PC-3 (cell line): ENCODE measurements around the gene DPF3. TPM values are rescaled to one million over a fixed set of nuclear protein-coding genes. Genes with fewer than 3 reads are reported as not detected.

Experiments
- ATAC-seq: fragments of 200-7000 bp; cut with Tn5 transposase; 2 replicates; pipeline ENCODE4 v1.9.1; 2020; ENCODE audit warnings: mild to moderate bottlenecking, moderate library complexity
- BruUV-seq: library from RNA; stranded (reverse); fragments of 400-500 nt; replicated peaks from 2 replicates; lab custom pipeline; 2021; lab: Mats Ljungman, UMichigan
- CTCF ChIA-PET: fragments of 300-600 bp; sonication (Branson Sonifier 250); formaldehyde crosslinking; loops from one replicate; lab custom pipeline; 2022; ENCODE audit warnings: antibody characterized with exemption; lab: Charles Lee
- POLR2A ChIA-PET: fragments of 300-600 bp; sonication (Branson Sonifier 250); formaldehyde crosslinking; loops from one replicate; lab custom pipeline; 2022; ENCODE audit warnings: antibody characterized with exemption; ENCODE audit not compliant: unreplicated experiment; lab: Charles Lee
- DNase-seq: peaks from one replicate; pipeline ENCODE4 v3.0.0-alpha.2; 2015
- H2AFZ ChIP-seq: fragments of 300-600 bp; sonication (generic); 2 replicates; pipeline ENCODE4 v1.6.0; 2016; ENCODE audit warnings: antibody characterized with exemption, low read length
- H3F3A ChIP-seq: fragments of 300-600 bp; sonication (generic); one replicate; pipeline ENCODE4 v1.6.0; 2017; ENCODE audit warnings: antibody characterized with exemption, low read length, control low read depth, mild to moderate bottlenecking; ENCODE audit not compliant: unreplicated experiment
- H3K27ac ChIP-seq: fragments of 300-600 bp; sonication (generic); 2 replicates; pipeline ENCODE4 v1.5.1; 2016; ENCODE audit warnings: mild to moderate bottlenecking, low read length
- H3K27me3 ChIP-seq: fragments of 300-600 bp; sonication (generic); 2 replicates; pipeline ENCODE4 v1.6.1; 2016; ENCODE audit warnings: low read length, mixed read lengths
- H3K36me3 ChIP-seq: fragments of 300-600 bp; sonication (generic); 2 replicates; pipeline ENCODE4 v1.6.1; 2016; ENCODE audit warnings: low read depth, mixed run types, low read length, mixed read lengths
- H3K4me1 ChIP-seq: fragments of 300-600 bp; sonication (generic); 2 replicates; pipeline ENCODE4 v1.5.1; 2016; ENCODE audit warnings: low read length; ENCODE audit not compliant: insufficient read depth
- H3K4me2 ChIP-seq: fragments of 300-600 bp; sonication (generic); 2 replicates; pipeline ENCODE4 v1.6.0; 2016; ENCODE audit warnings: low read length
- H3K4me3 ChIP-seq: fragments of 300-600 bp; sonication (generic); 2 replicates; pipeline ENCODE4 v1.5.1; 2016; ENCODE audit warnings: mild to moderate bottlenecking, low read length, mixed read lengths
- H3K79me2 ChIP-seq: fragments of 300-600 bp; sonication (generic); 2 replicates; pipeline ENCODE4 v1.6.1; 2017; ENCODE audit warnings: low read length, mixed read lengths
- H3K9ac ChIP-seq: fragments of 300-600 bp; sonication (generic); 2 replicates; pipeline ENCODE4 v1.6.0; 2016; ENCODE audit warnings: mild to moderate bottlenecking, low read length
- H3K9me2 ChIP-seq: fragments of 300-600 bp; sonication (generic); replicated peaks from 2 replicates; pipeline ENCODE4 v1.6.1; 2016; ENCODE audit warnings: mixed run types, low read length, mixed read lengths
- H3K9me3 ChIP-seq: fragments of 300-600 bp; sonication (generic); 2 replicates; pipeline ENCODE4 v1.6.1; 2016; ENCODE audit warnings: low read length, mixed read lengths
- H4K20me1 ChIP-seq: fragments of 300-600 bp; sonication (generic); 2 replicates; pipeline ENCODE4 v1.6.1; 2016; ENCODE audit warnings: low read length, mixed read lengths
- CTCF ChIP-seq: fragments of 300-600 bp; sonication (generic); conservative IDR thresholded peaks from 2 replicates; pipeline ENCODE4 v1.5.1; 2017; ENCODE audit warnings: antibody characterized with exemption, low read depth, mild to moderate bottlenecking, low read length
- EZH2 ChIP-seq: fragments of 300-600 bp; sonication (generic); IDR thresholded peaks from one replicate; pipeline ENCODE4 v1.6.1; 2017; ENCODE audit warnings: antibody characterized with exemption, mild to moderate bottlenecking, low read length; ENCODE audit not compliant: unreplicated experiment
- EZH2phosphoT487 ChIP-seq: fragments of 300-600 bp; sonication (generic); IDR thresholded peaks from 2 replicates; pipeline ENCODE4 v1.6.1; 2018; ENCODE audit warnings: mild to moderate bottlenecking, antibody characterized with exemption, low read length, borderline replicate concordance
- intact Hi-C: fragments of 100-400 bp; cut with micrococcal nuclease; formaldehyde crosslinking; loops from 2 replicates; pipeline ENCODE4 v1.9.0; 2023
- total RNA-seq: library from RNA; depleted of rRNA; stranded (reverse); fragments of >200 nt; gene quantifications from 2 replicates; pipeline ENCODE4 v1.2.3, GENCODE V29; 2014

Gene DPF3
- total RNA-seq, 1 experiment from 2014 or later = 16.6 TPM

- Histone ChIP-seq H3K9me2 (no peaks in the 10 kb centered on the region), H4K20me1 (no peaks in the 10 kb centered on the region), H3K4me1 (peaks cover 27% of the 10 kb centered on the region), H3K9ac (no peak overlapping the region), H3K4me2 (no peak overlapping the region), H3K4me3 (no peak overlapping the region), H3K9me3 (no peaks in the 10 kb centered on the region), H3K27me3 (no peaks in the 10 kb centered on the region), H2AFZ (no peak overlapping the region), H3F3A (peaks cover 2% of the 10 kb centered on the region), H3K79me2 (no peaks in the 10 kb centered on the region), H3K27ac (no peak overlapping the region), H3K36me3 (no peaks in the 10 kb centered on the region)
- intact Hi-C loops = no loop called here
- POLR2A ChIA-PET = no interaction called here
- TF ChIP-seq EZH2phosphoT487 = no peak
- no peak for TF ChIP-seq EZH2
- ATAC-seq = peak; percentile 1; the same call in 1 of the 2 replicates
- CTCF ChIA-PET = no interaction called here
- no TSS peak for BruUV-seq
- DNase-seq = no peak
Measured at GRCh38 chr14:72631401-72631800, 262.5 kb downstream of the DPF3 start.

DNA sequence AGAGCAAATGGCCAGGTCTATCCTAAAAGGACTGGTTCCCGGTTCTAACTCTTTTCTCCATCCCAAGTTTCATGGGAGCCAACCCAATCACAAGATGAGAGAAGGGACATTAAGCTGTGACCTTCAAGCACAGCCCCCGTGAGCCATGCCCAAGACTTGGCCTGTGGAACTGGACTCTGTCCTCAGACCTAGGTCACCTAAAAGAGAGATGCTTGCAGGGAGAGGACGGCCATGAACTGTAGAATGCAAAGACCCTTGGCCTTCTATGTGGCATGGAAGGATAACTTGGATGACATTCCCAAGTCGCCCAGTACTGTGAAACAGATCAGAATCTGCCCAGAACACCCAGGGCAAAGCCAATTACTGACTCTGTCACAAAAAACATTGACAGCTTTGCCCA lies 263.5 kb downstream of the DPF3 start:
- no peak for ATAC-seq
- Histone ChIP-seq H3K9ac (no peak overlapping the region), H3K79me2 (no peaks in the 10 kb centered on the region), H3K9me2 (no peaks in the 10 kb centered on the region), H3K4me3 (no peak overlapping the region), H3K4me1 (peaks cover 16% of the 10 kb centered on the region), H3K27ac (no peak overlapping the region), H3K36me3 (no peaks in the 10 kb centered on the region), H2AFZ (no peak overlapping the region), H4K20me1 (no peaks in the 10 kb centered on the region), H3K27me3 (no peaks in the 10 kb centered on the region), H3K9me3 (no peaks in the 10 kb centered on the region), H3K4me2 (no peak overlapping the region), H3F3A (no peaks in the 10 kb centered on the region)
- ChIA-PET POLR2A (no interaction called here), CTCF (no interaction called here)
- no TSS peak for BruUV-seq
- TF ChIP-seq EZH2phosphoT487 = no peak
- no peak for TF ChIP-seq CTCF
- no peak for TF ChIP-seq EZH2
- intact Hi-C loops = no loop called here
- no peak for DNase-seq

GRCh38 chr14:72629534-72629933 lies 264.4 kb downstream of the DPF3 start:
- CTCF ChIA-PET = no interaction called here
- ATAC-seq = no peak
- BruUV-seq = no TSS peak

More at GRCh38 chr14:72629534-72629933, 264.4 kb downstream of the DPF3 start:
- no peaks in the 10 kb centered on the region for H3K9me2 ChIP-seq
- H4K20me1 ChIP-seq = no peaks in the 10 kb centered on the region
- H3K79me2 ChIP-seq = no peaks in the 10 kb centered on the region
- H3K27me3 ChIP-seq = no peaks in the 10 kb centered on the region
- H3F3A ChIP-seq = no peaks in the 10 kb centered on the region
- no peak overlapping the region for H3K4me2 ChIP-seq
- TF ChIP-seq CTCF = no peak
- TF ChIP-seq EZH2 = no peak
- TF ChIP-seq EZH2phosphoT487 = no peak
- H3K9ac ChIP-seq = no peak overlapping the region
- peaks cover 8% of the 10 kb centered on the region for H3K4me1 ChIP-seq
- no peaks in the 10 kb centered on the region for H3K9me3 ChIP-seq
- no peak overlapping the region for H3K27ac ChIP-seq
- H3K4me3 ChIP-seq = no peak overlapping the region
- intact Hi-C loops = no loop called here
- DNase-seq = no peak
- POLR2A ChIA-PET = no interaction called here
- H3K36me3 ChIP-seq = no peaks in the 10 kb centered on the region
- no peak overlapping the region for H2AFZ ChIP-seq
